Ascending aorta (tissue), 2 donors: ENCODE data around the gene OR56A5. TPM values are rescaled to one million over a fixed set of nuclear protein-coding genes. Genes with fewer than 3 reads are reported as not detected.

ENCODE experiments used
- DNase-seq, 2 donors: peaks; one replicate each; pipeline ENCODE4 v3.0.0-alpha.2; 2019; ENCODE audit warnings: low spot score in 2 of 2
- H3K27ac ChIP-seq, 2 donors: fragments of 200-600 bp; sonication (generic); one replicate each; pipeline ENCODE4 v1.5.1; 2016 to 2017; ENCODE audit warnings: mild to moderate bottlenecking in 1 of 2
- H3K27me3 ChIP-seq: fragments of 200-600 bp; sonication (generic); one replicate; pipeline ENCODE4 v1.5.1; 2017
- H3K36me3 ChIP-seq, 2 donors: fragments of 200-600 bp; sonication (generic); one replicate each; pipeline ENCODE4 v1.5.1; 2016
- H3K4me1 ChIP-seq, 2 donors: fragments of 200-600 bp; sonication (generic); one replicate each; pipeline ENCODE4 v1.5.1; 2016 to 2017; ENCODE audit warnings: mild to moderate bottlenecking in 1 of 2
- H3K4me3 ChIP-seq, 2 donors: fragments of 200-600 bp; sonication (generic); one replicate each; pipeline ENCODE4 v1.5.1; 2016 to 2017; ENCODE audit warnings: mild to moderate bottlenecking in 1 of 2
- H3K9me3 ChIP-seq, 2 donors: fragments of 200-600 bp; sonication (generic); one replicate each; pipeline ENCODE4 v1.5.1; 2016
- intact Hi-C: fragments of 100-400 bp; cut with DNase I; formaldehyde crosslinking; loops from one replicate; pipeline ENCODE4 v1.15.1; 2023
- total RNA-seq: library from RNA; depleted of rRNA; stranded (reverse); fragments of >200 nt; gene quantifications from one replicate; pipeline ENCODE4 v1.1.0, GENCODE V29; 2016
- TF ChIP-seq, protein P1 (sequence below), 3 experiments: fragments of 200-600 bp in 2 of 3; fragments of 450-650 bp in 1 of 3; sonication (generic) in 2 of 3; IDR thresholded peaks; one replicate each; pipeline ENCODE4 v1.5.1; 2016 to 2019; ENCODE audit warnings: antibody characterized with exemption in 3 of 3, mild to moderate bottlenecking in 1 of 3, moderate library complexity in 1 of 3

Gene OR56A5
- total RNA-seq, 1 donor from 2014 or later = not detected

DNA sequence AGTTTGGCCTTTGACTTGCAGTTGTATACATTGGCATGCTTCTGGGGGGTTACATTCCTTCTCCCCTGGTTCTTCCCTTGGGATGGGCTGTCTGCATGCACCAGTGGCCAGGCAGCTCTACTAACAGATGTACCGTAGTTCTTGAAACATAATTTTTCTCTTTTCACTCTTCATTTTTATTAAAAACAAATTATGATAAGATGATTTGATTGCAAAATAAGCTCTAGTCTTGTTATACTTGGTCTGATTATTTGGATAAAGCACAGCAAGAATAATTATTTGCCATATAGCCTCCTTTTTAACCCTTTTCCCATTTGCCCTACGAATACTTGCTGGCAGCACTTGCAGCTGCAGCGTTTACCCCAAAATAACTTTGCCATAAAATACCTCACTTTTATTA, 12.7 kb downstream of the OR56A5 start:
- DNase-seq = no peak
- no peaks in the 10 kb centered on the region for H3K4me1 ChIP-seq
- H3K9me3 ChIP-seq = peaks cover 0 to 7% of the 10 kb centered on the region in 2 donors
- TF ChIP-seq, protein P1, sequence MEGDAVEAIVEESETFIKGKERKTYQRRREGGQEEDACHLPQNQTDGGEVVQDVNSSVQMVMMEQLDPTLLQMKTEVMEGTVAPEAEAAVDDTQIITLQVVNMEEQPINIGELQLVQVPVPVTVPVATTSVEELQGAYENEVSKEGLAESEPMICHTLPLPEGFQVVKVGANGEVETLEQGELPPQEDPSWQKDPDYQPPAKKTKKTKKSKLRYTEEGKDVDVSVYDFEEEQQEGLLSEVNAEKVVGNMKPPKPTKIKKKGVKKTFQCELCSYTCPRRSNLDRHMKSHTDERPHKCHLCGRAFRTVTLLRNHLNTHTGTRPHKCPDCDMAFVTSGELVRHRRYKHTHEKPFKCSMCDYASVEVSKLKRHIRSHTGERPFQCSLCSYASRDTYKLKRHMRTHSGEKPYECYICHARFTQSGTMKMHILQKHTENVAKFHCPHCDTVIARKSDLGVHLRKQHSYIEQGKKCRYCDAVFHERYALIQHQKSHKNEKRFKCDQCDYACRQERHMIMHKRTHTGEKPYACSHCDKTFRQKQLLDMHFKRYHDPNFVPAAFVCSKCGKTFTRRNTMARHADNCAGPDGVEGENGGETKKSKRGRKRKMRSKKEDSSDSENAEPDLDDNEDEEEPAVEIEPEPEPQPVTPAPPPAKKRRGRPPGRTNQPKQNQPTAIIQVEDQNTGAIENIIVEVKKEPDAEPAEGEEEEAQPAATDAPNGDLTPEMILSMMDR (IDR thresholded peaks at IDR 0.05) = no peak
- H3K27ac ChIP-seq = no peak overlapping the region
- H3K4me3 ChIP-seq = no peak overlapping the region
- no peaks in the 10 kb centered on the region for H3K27me3 ChIP-seq
- H3K36me3 ChIP-seq = no peaks in the 10 kb centered on the region
- intact Hi-C loops = no loop called here

DNA sequence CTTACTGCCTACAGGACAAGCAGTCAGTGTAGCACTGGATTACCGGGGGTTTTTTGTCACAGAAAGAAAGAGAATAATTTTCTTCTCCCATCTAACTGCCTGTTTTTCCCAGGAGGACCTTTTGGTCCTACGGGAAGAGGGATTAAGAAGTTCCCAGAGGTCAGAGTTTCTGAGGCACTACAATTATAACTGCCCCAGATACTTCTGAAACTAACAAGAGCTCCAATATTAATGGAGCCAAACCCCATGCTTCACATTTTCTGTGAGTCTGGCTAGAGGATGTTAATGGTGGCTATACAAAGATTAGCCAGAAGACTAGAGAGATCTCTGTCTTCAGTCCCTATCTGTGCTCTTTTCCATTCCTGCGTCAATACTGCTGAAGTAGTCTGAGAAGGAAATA, 26.3 kb downstream of the OR56A5 start, which contains the start of gene OR56A3:
OR56A3 (plus strand) TSS at position 301 of the 400 bp plus-strand sequence. CDS start 5,096 bp downstream, outside the sequence.
- Histone ChIP-seq H3K4me3 (no peak within 1 kb of the TSS), H3K36me3 (no peaks in the 10 kb centered on the region), H3K4me1 (no peaks in the 10 kb centered on the region), H3K9me3 (no peaks in the 10 kb centered on the region), H3K27me3 (no peaks in the 10 kb centered on the region), H3K27ac (no peak within 1 kb of the TSS)
- intact Hi-C loops = no loop called here
- TF ChIP-seq, protein P1 (IDR thresholded peaks at IDR 0.05) = no peak
- no peak for DNase-seq

DNA sequence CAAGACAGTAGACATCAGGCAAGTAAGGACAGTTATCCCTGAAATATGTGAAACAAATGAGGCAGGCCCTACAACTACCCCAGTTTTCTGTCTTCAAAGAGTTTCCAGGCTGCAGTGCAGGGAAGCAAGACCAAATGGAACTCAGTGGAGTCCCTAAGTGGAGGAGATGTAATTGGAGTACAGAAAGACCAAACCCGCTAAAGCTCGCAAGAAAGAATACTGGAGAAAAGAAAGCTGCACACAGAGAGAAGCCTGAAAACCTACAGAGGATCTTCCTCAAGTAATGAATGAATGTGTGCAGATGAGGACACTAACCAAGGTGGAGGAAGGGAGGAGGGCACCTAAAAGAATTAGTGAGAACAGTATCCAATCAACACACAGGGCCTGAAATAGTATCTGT, 27.5 kb downstream of the OR56A5 start:
- no peaks in the 10 kb centered on the region for H3K36me3 ChIP-seq
- H3K9me3 ChIP-seq = no peaks in the 10 kb centered on the region
- no peak overlapping the region for H3K27ac ChIP-seq
- TF ChIP-seq, protein P1 (IDR thresholded peaks at IDR 0.05) = no peak
- intact Hi-C loops = no loop called here
- no peaks in the 10 kb centered on the region for H3K27me3 ChIP-seq
- no peaks in the 10 kb centered on the region for H3K4me1 ChIP-seq
- no peak overlapping the region for H3K4me3 ChIP-seq
- no peak for DNase-seq

DNA sequence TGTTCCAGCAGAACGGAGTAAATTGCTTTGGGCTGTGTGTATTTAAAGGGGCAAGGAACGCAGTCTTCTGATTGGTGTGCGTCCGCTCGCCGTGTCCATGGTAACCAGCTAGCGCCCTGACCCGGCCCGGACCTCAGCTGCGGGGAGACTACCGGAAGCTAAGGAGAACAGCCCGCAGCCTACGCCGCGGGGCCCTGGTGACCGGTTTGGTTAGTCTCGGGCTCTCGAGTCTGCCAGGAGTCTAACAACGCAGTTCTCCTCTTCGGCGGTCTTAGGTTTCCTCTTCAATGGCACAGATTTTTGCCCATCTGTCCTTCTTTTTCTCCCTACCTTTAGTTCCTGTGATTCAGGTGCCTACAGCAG, 29.7 kb downstream of the OR56A5 start:
- Histone ChIP-seq H3K4me1 (no peaks in the 10 kb centered on the region), H3K27me3 (no peaks in the 10 kb centered on the region), H3K9me3 (no peaks in the 10 kb centered on the region), H3K4me3 (no peak overlapping the region), H3K27ac (no peak overlapping the region), H3K36me3 (no peaks in the 10 kb centered on the region)
- TF ChIP-seq, protein P1 (IDR thresholded peaks at IDR 0.05) = no peak
- intact Hi-C loops = no loop called here
- no peak for DNase-seq

DNA sequence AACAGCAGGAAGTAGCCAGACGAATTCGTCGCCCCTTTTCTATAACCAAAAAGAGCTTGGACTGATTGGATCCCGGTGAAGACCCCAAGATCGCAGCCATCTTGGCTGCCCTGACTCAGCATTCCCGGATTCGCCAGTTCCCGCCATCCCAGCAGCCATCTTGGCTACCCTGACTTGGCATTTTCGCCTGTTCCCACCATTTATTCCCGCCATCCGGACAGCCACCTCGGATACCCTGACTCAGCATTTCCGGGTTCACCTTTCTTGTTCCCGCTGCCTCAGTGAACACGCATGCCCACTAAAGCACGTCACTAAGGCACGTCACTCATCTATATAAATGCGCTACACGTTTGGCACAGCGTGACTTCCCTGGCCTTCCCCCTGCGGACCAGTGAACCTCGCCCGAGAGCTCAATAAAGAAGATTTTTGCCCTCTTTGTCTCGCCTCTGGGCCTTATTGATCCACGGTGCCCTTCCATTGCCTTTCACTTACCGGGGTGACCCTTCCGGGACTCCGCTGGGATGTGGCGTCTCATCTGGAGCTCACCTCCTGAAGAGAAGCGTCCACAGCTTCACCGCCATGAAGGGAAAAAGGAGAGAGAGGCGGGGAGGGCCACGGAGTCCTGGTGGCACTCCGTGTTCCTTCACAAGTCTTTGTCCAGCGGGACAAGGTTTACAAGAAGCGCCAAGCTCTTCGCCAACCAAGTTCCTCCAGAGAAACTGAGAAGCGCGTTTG, 30.3 kb downstream of the OR56A5 start:
- no peak for DNase-seq
- Histone ChIP-seq H3K27ac (no peak overlapping the region), H3K9me3 (no peaks in the 10 kb centered on the region), H3K4me3 (no peak overlapping the region), H3K36me3 (no peaks in the 10 kb centered on the region), H3K27me3 (no peaks in the 10 kb centered on the region), H3K4me1 (no peaks in the 10 kb centered on the region)
- intact Hi-C loops = no loop called here
- TF ChIP-seq, protein P1 (IDR thresholded peaks at IDR 0.05) = no peak
